Muscle of arm (tissue), 14 donors: Measurements from ENCODE around the gene KCNIP2. TPM values are rescaled to one million over a fixed set of nuclear protein-coding genes. Genes with fewer than 3 reads are reported as not detected.
A peak's percentile ranks its signal among the peaks of the same experiment; 100 is the strongest.

ENCODE experiments used
- DNase-seq: peaks from one replicate; pipeline ENCODE4 v3.0.0-alpha.2; 2013
- long read RNA-seq, 11 donors: transcript quantifications; one replicate each; lab custom pipeline, GENCODE V29; 2026
- polyA plus RNA-seq, 12 donors: library from polyadenylated mRNA; unstranded; fragments of 120-200 nt; gene quantifications; one replicate each; pipeline ENCODE4 v1.2.1, GENCODE V29; 2013; ENCODE audit not compliant: insufficient read length in 12 of 12

KCNIP2 gene
- 10 to 100 TPM in 1 of 12 donors, 1 to 10 TPM in 10, not detected in 1; 2.1 to 13.1 (median 4.4) TPM for polyA plus RNA-seq
- long read RNA-seq, donor 1, result 0 reads
- long read RNA-seq, donor 2, result 0 reads
- long read RNA-seq, donor 3, result 0 reads
- long read RNA-seq, donor 4, result 0 reads
- long read RNA-seq, donor 5, result 0 reads
- long read RNA-seq, donor 6, result 0 reads
- long read RNA-seq, donor 7, result 0 reads
- long read RNA-seq, donor 8, result 0 reads
- long read RNA-seq, donor 9, result 0 reads
- long read RNA-seq, donor 10, result 0 reads
- long read RNA-seq, donor 11, partial matches to known transcripts, result 0 of 1 reads
- long read RNA-seq, donor 11, other reads (novel, unspliced or antisense), result 0 of 1 reads

GRCh38 chr10:101843032-101844021, at the start of gene KCNIP2:
TSS of gene KCNIP2 (minus strand) at chr10:101843800. CDS start at chr10:101843568, 232 bp downstream.
- DNase-seq, result no peak

- no peak for DNase-seq
Observed at GRCh38 chr10:101892782-101893391, 49.3 kb upstream of the KCNIP2 start.

GRCh38 chr10:101889256-101890210, 45.9 kb upstream of the KCNIP2 start:
- peak; percentile 65 for DNase-seq

GRCh38 chr10:101888251-101888949, 44.8 kb upstream of the KCNIP2 start:
- DNase-seq, result no peak

GRCh38 chr10:101887775-101888174, 44.2 kb upstream of the KCNIP2 start:
- no peak for DNase-seq

- no peak for DNase-seq
Observed at GRCh38 chr10:101886521-101887312, 43.1 kb upstream of the KCNIP2 start.

GRCh38 chr10:101881036-101881774, 37.6 kb upstream of the KCNIP2 start:
- no peak for DNase-seq

GRCh38 chr10:101880232-101880573, 36.6 kb upstream of the KCNIP2 start:
- no peak for DNase-seq

GRCh38 chr10:101879456-101880231, 36.0 kb upstream of the KCNIP2 start:
- DNase-seq, result no peak

- no peak for DNase-seq
Observed at GRCh38 chr10:101878869-101879268, 35.3 kb upstream of the KCNIP2 start.

GRCh38 chr10:101875068-101875688, 31.6 kb upstream of the KCNIP2 start:
- no peak for DNase-seq

GRCh38 chr10:101874252-101874651, 30.7 kb upstream of the KCNIP2 start:
- DNase-seq, result no peak

- no peak for DNase-seq
Observed at GRCh38 chr10:101867931-101868330, 24.3 kb upstream of the KCNIP2 start.

GRCh38 chr10:101859530-101859929, 15.9 kb upstream of the KCNIP2 start:
- DNase-seq, result no peak

- DNase-seq, result no peak
Observed at GRCh38 chr10:101858723-101859500, 15.3 kb upstream of the KCNIP2 start.

GRCh38 chr10:101857802-101858476, 14.3 kb upstream of the KCNIP2 start:
- DNase-seq, result no peak
